ENCODE results near the gene GPR143. TPM values are rescaled to one million over a fixed set of nuclear protein-coding genes. Genes with fewer than 3 reads are reported as not detected.

The GPR143 gene
- total RNA-seq, 6 experiments from 2014 or later, result 0.26 to 1.1 (median 0.43) TPM; not detected in 1

GRCh38 chrX:9759337-9759736 lies 6.3 kb downstream of the GPR143 start:
- TF ChIP-seq POLR2A (IDR thresholded peaks at IDR 0.05) (no peak), CTCF (IDR thresholded peaks at IDR 0.05) (no peak)
- no peak overlapping the region for H3K4me3 ChIP-seq
- H3K27me3 ChIP-seq, result no peaks in the 10 kb centered on the region
- H3K36me3 ChIP-seq, result no peaks in the 10 kb centered on the region
- no peaks in the 10 kb centered on the region for H3K4me1 ChIP-seq
- H3K27ac ChIP-seq, result no peak overlapping the region
- 50% methylated on average over 8 of the region's 8 CpGs for WGBS (ENCODE audit: insufficient coverage, low coverage, low lambda C conversion rate, missing lambda C conversion rate)
- intact Hi-C loops (cut with DNase I), result no loop called here
- DNase-seq (no peak), ATAC-seq (no peak)
- H3K9me3 ChIP-seq, result no peaks in the 10 kb centered on the region

GRCh38 chrX:9758021-9758638 lies 7.5 kb downstream of the GPR143 start:
- no peaks in the 10 kb centered on the region for H3K4me1 ChIP-seq
- intact Hi-C loops (cut with DNase I), result no loop called here
- DNase-seq, result no peak
- no peak for ATAC-seq
- H3K27ac ChIP-seq, result no peak overlapping the region
- 30% methylated on average over 4 of the region's 4 CpGs for WGBS (ENCODE audit: insufficient coverage, low coverage, low lambda C conversion rate, missing lambda C conversion rate)
- TF ChIP-seq CTCF (IDR thresholded peaks at IDR 0.05) (no peak), POLR2A (IDR thresholded peaks at IDR 0.05) (no peak)
- H3K4me3 ChIP-seq, result no peak overlapping the region
- no peaks in the 10 kb centered on the region for H3K27me3 ChIP-seq
- H3K36me3 ChIP-seq, result no peaks in the 10 kb centered on the region
- H3K9me3 ChIP-seq, result no peaks in the 10 kb centered on the region

GRCh38 chrX:9757366-9757765 lies 8.3 kb downstream of the GPR143 start:
- TF ChIP-seq POLR2A (IDR thresholded peaks at IDR 0.05), result no peak
- no peak for TF ChIP-seq CTCF (IDR thresholded peaks at IDR 0.05)
- DNase-seq (no peak), ATAC-seq (no peak)
- 68% methylated on average over 7 of the region's 7 CpGs for WGBS (ENCODE audit: insufficient coverage, low coverage, low lambda C conversion rate, missing lambda C conversion rate)
- intact Hi-C loops (cut with DNase I), result no loop called here
- Histone ChIP-seq H3K36me3 (no peaks in the 10 kb centered on the region), H3K9me3 (no peaks in the 10 kb centered on the region), H3K4me1 (no peaks in the 10 kb centered on the region), H3K27ac (no peak overlapping the region), H3K4me3 (no peak overlapping the region), H3K27me3 (no peaks in the 10 kb centered on the region)

GRCh38 chrX:9749146-9749692 lies 16.4 kb downstream of the GPR143 start:
- Histone ChIP-seq H3K27me3 (no peaks in the 10 kb centered on the region), H3K36me3 (no peaks in the 10 kb centered on the region), H3K4me1 (no peaks in the 10 kb centered on the region), H3K9me3 (no peaks in the 10 kb centered on the region), H3K27ac (no peak overlapping the region), H3K4me3 (no peak overlapping the region)
- TF ChIP-seq CTCF (IDR thresholded peaks at IDR 0.05), result no peak
- no peak for TF ChIP-seq POLR2A (IDR thresholded peaks at IDR 0.05)
- no peak for ATAC-seq
- 35% methylated on average over 11 of the region's 11 CpGs for WGBS (ENCODE audit: insufficient coverage, low coverage, low lambda C conversion rate, missing lambda C conversion rate)
- DNase-seq, result no peak
- intact Hi-C loops (cut with DNase I), result no loop called here

Measured in right lobe of liver (tissue), 6 donors.